Heart left ventricle (tissue), 16 donors: Measurements from ENCODE around the gene AGMO. TPM values are rescaled to one million over a fixed set of nuclear protein-coding genes. Genes with fewer than 3 reads are reported as not detected.

Experiments used
- ATAC-seq, 4 donors: fragments of 200-7000 bp; cut with Tn5 transposase; one replicate each; pipeline ENCODE4 v1.9.1; 2020 to 2022; ENCODE audit warnings: moderate library complexity in 4 of 4, mild to moderate bottlenecking in 3 of 4, moderate number of reproducible peaks in 1 of 4
- DNase-seq, 5 donors: peaks; one replicate each; pipeline ENCODE4 v3.0.0-alpha.2; 2020
- H3K27ac ChIP-seq, 12 donors: fragments of 200-600 bp; sonication (generic) in 4 of 12; one replicate each; pipeline versions ENCODE4 v1.5.0 to v1.8.0; 2016 to 2022; ENCODE audit warnings: mild to moderate bottlenecking in 2 of 12
- H3K27me3 ChIP-seq, 9 donors: fragments of 200-600 bp; sonication (generic) in 2 of 9; one replicate each; pipeline versions ENCODE4 v1.5.1 to v1.8.0; 2016 to 2022; ENCODE audit warnings: mild to moderate bottlenecking in 3 of 9
- H3K36me3 ChIP-seq, 9 donors: fragments of 200-600 bp; sonication (generic) in 2 of 9; one replicate each; pipeline versions ENCODE4 v1.5.0 to v1.8.0; 2018 to 2022; ENCODE audit warnings: mild to moderate bottlenecking in 2 of 9
- H3K4me1 ChIP-seq, 12 donors: fragments of 200-600 bp; sonication (generic) in 4 of 12; one replicate each; pipeline versions ENCODE4 v1.5.0 to v1.8.0; 2016 to 2022; ENCODE audit warnings: mild to moderate bottlenecking in 3 of 12
- H3K4me3 ChIP-seq, 12 donors: fragments of 200-600 bp; sonication (generic) in 4 of 12; one replicate each; pipeline versions ENCODE4 v1.5.0 to v1.8.0; 2017 to 2022; ENCODE audit warnings: mild to moderate bottlenecking in 9 of 12, moderate library complexity in 4 of 12
- H3K9me3 ChIP-seq, 12 donors: fragments of 200-600 bp; sonication (generic) in 4 of 12; one replicate each; pipeline versions ENCODE4 v1.5.0 to v1.8.0; 2016 to 2022; ENCODE audit warnings: mild to moderate bottlenecking in 1 of 12
- POLR2A ChIP-seq, 2 donors: fragments of 450-650 bp; IDR thresholded peaks; one replicate each; pipeline ENCODE4 v1.6.1; 2017; ENCODE audit warnings: antibody characterized with exemption in 2 of 2, mild to moderate bottlenecking in 2 of 2, moderate library complexity in 2 of 2
- whole genome bisulfite sequencing, 4 donors: extraction: QIAGEN DNeasy Blood & Tissue Kit in 2 of 4; methylation state at CpG; one replicate each; pipeline versions ENCODE4 v1.1.5 to v1.1.7; 2013 to 2018; 5-methylcytosine and 5-hydroxymethylcytosine counted together
- intact Hi-C, 10 donors: fragments of 100-400 bp; cut with DNase I; formaldehyde crosslinking; loops; one replicate each; pipeline versions ENCODE4 v1.11.1 to v1.14.2; 2022
- polyA plus RNA-seq, 2 donors: library from polyadenylated mRNA; stranded (reverse); fragments of 200-250 nt; gene quantifications; one replicate each; pipeline ENCODE4 v1.2.3, GENCODE V29; 2013
- total RNA-seq, 9 donors: library from RNA; depleted of rRNA in 2 of 9; stranded (reverse); fragments of >200 nt in 2 of 9; fragmentation: NEBNext Ultra II Directional in 3 of 9; extraction: Animal tissue kit (Norgen Biotek cat#: 25700) in 3 of 9; gene quantifications; one replicate each; pipeline versions ENCODE4 v1.1.0 to v1.2.4, GENCODE V29; 2016 to 2023
- TF ChIP-seq, protein P1 (sequence below), 12 donors: fragments of 200-600 bp; sonication (generic) in 4 of 12; IDR thresholded peaks; one replicate each; pipeline versions ENCODE4 v1.5.0 to v1.8.0; 2018 to 2022; ENCODE audit warnings: antibody characterized with exemption in 12 of 12, mild to moderate bottlenecking in 5 of 12
- donor health status: ischemic (EF 13 %, LVEDD 7.1; RV severe dilation, severe dysfunction).
- donor health status: healthy with polysubstance abuse.
- donor health status: DM: no; HTN: yes; CAD: no.
- donor health status: DM: no; HTN: no; CAD: no.
- donor health status: ischemic (EF 25% LVEDD 6.9; RV normal size, moderate dysfunction).
- donor health status: ischemic (EF 25% LVEDD 5.7; RV mildly dilated, moderate dysfunction).
- donor health status: healthy.
- donor health status: DM: yes; HTN: yes; CAD: no.
- donor health status: ischemic (EF 35%, LVEDD 5.7; RV mildly dilated, moderate dysfunction).
- donor health status: nonischemic (EF 11% LVEDD 7.7; RV severe dilation, severe dysfunction).
- donor health status: DM: yes; HTN: yes; CAD: no.
- donor health status: PGD.
- donor health status: ischemic (EF 29% LVEDD 5.4; RV normal size, mild dysfunction).
- donor health status: nonischemic (EF 23%, LVEDD 6.1; RV moderate dilation, normal function).

The AGMO gene
- total and polyA plus RNA-seq, 11 donors = 0.12 to 0.72 (median 0.40) TPM; not detected in 1

DNA sequence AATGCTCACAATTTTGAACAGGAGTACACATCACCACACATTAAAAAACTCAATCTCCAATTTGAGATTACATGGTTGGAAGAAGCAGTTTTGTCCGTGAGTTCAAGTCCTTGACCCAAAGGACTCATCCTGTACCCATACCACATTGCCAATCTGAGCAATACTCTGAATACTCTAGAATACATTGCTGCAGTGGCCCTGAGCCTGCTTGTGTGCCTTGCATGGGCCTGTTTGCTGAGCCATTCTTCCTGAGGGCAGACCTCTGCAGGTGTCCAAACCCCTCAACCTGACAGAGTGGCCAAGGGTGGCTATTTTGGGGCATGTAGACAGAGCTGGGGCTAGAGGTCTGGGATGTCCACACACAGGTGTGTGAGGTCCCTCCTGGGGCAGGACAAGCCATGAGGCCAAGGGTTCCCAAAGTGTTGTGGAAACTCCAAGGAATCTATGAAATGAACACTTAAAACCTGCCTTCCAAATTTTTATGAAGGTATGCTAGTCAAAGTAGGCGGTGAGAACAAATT, 15.5 kb downstream of the AGMO start:
- WGBS, 4 donors = 95 to 98% (median 96%) methylated on average over 2 of the region's 2 CpGs
- H3K27ac ChIP-seq = no peak overlapping the region

DNA sequence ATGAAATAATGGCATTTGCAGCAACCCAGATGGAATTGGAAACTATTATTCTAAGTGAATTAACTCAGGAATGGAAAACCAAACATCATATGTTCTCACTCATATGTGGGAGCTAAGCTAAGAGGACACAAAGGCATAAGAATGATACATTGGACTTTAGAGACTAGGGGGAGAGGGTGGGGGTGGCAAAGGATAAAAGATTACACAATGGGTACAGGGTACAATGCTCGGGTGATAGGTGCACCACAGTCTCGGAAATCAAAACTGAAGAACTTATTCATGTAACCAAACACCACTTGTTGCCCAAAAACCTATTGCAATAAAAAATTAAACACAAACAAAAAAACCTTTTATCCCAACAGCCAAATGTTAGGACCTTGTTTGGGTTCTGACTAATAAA, 17.8 kb downstream of the AGMO start:
- intact Hi-C loops = no loop called here
- no peak for TF ChIP-seq POLR2A (IDR thresholded peaks at IDR 0.05)
- TF ChIP-seq, protein P1, sequence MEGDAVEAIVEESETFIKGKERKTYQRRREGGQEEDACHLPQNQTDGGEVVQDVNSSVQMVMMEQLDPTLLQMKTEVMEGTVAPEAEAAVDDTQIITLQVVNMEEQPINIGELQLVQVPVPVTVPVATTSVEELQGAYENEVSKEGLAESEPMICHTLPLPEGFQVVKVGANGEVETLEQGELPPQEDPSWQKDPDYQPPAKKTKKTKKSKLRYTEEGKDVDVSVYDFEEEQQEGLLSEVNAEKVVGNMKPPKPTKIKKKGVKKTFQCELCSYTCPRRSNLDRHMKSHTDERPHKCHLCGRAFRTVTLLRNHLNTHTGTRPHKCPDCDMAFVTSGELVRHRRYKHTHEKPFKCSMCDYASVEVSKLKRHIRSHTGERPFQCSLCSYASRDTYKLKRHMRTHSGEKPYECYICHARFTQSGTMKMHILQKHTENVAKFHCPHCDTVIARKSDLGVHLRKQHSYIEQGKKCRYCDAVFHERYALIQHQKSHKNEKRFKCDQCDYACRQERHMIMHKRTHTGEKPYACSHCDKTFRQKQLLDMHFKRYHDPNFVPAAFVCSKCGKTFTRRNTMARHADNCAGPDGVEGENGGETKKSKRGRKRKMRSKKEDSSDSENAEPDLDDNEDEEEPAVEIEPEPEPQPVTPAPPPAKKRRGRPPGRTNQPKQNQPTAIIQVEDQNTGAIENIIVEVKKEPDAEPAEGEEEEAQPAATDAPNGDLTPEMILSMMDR (IDR thresholded peaks at IDR 0.05) = no peak
- Histone ChIP-seq H3K27ac (no peak overlapping the region), H3K36me3 (no peaks in the 10 kb centered on the region), H3K9me3 (peaks cover 0 to 19% (median 5%) of the 10 kb centered on the region in 12 donors), H3K4me1 (no peaks in the 10 kb centered on the region), H3K27me3 (no peaks in the 10 kb centered on the region), H3K4me3 (no peak overlapping the region)
- WGBS, 4 donors = 96 to 97% (median 96%) methylated on average over 2 of the region's 2 CpGs
- ATAC-seq (no peak), DNase-seq (no peak)

More for the DNA sequence above, 15.5 kb downstream of the AGMO start:
- DNase-seq = no peak
- Histone ChIP-seq H3K4me3 (no peak overlapping the region), H3K9me3 (no peaks in the 10 kb centered on the region), H3K27me3 (no peaks in the 10 kb centered on the region), H3K4me1 (no peaks in the 10 kb centered on the region), H3K36me3 (no peaks in the 10 kb centered on the region)
- intact Hi-C loops = no loop called here
- ATAC-seq = no peak
- TF ChIP-seq, protein P1 (IDR thresholded peaks at IDR 0.05) = no peak
- no peak for TF ChIP-seq POLR2A (IDR thresholded peaks at IDR 0.05)

DNA sequence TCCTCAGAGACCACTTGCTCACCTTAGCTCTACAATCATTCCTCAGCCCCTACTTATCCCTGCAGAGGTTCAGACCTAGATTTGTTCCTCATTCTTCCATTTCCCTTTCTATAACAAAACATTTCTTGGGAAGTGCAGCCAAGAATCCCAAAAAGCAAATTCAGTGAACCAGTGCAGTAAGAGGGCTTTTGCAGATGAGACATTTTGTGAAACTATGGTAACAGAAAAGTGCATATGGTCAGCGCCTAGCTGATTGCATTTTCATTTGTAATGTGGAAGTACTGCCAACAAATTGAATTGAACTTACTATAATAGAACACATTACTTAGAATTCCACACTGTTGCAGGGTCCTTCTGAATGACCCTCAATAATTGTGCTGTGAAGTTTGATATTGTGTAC, 18.6 kb downstream of the AGMO start:
- ATAC-seq (no peak), DNase-seq (no peak)
- WGBS, 4 donors = 83 to 100% (median 87%) methylated on average over 1 of the region's 1 CpG
- peaks cover 0 to 22% (median 5%) of the 10 kb centered on the region in 12 donors for H3K9me3 ChIP-seq
- TF ChIP-seq POLR2A (IDR thresholded peaks at IDR 0.05) = no peak
- no peak overlapping the region for H3K27ac ChIP-seq
- H3K4me1 ChIP-seq = no peaks in the 10 kb centered on the region
- H3K36me3 ChIP-seq = no peaks in the 10 kb centered on the region
- no peaks in the 10 kb centered on the region for H3K27me3 ChIP-seq
- H3K4me3 ChIP-seq = no peak overlapping the region
- intact Hi-C loops = no loop called here

DNA sequence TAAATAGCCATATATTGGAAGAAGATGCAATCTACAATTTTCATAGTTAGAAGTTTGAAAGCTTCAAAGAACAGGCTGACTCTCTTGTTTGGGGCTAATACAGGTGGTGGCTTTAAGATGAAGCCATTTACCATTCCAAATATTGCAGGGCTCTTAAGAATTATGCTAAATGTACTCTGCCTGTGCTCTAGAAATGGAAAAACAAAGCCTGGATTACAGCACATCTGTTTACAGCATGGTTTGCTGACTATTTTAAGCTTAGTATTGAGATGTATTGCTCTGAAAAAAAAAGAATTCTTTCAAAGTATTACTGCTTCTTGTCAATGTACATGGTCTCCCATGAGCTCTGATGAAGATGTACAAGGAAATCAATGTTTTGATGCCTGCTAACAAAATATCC, 34.2 kb downstream of the AGMO start:
- TF ChIP-seq, protein P1 (IDR thresholded peaks at IDR 0.05) = no peak
- no peak for TF ChIP-seq POLR2A (IDR thresholded peaks at IDR 0.05)
- Histone ChIP-seq H3K4me3 (no peak overlapping the region), H3K27ac (no peak overlapping the region), H3K27me3 (no peaks in the 10 kb centered on the region), H3K4me1 (no peaks in the 10 kb centered on the region), H3K36me3 (no peaks in the 10 kb centered on the region), H3K9me3 (peaks cover 0 to 9% (median 0%) of the 10 kb centered on the region in 12 donors)
- ATAC-seq = no peak
- no peak for DNase-seq
- intact Hi-C loops = no loop called here

DNA sequence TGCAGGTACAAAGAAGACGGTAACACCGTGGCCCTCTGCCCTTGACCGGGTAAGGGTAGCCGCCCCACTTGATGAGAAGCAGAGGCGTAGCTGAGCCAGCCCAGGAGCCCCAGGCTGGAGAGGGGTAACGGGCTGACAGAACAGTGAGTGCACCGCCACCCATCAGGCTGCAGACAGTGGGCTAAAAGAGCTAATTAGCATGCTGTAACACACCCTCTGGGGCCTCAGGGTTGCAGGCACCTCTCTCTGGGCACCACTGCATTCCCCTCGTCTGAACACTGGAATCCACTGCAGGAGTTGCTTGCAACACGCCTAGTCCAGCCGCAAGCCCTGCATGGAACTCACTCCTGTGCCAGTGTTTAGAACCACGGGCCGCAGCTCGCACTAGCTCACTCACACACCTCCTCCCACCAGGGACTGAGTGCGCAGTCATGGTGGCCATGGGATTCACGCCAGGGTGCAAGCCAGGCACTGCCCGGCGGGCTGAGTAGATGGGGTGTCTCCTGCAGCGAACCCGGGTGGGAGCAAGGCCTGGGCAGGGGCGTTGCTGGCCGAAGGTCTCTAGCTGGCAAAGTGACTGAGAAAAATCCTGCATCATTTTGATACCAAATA, 36.1 kb downstream of the AGMO start:
- ATAC-seq = no peak
- intact Hi-C loops = no loop called here
- H3K4me1 ChIP-seq = no peaks in the 10 kb centered on the region

More for the DNA sequence above, 36.1 kb downstream of the AGMO start:
- Histone ChIP-seq H3K27ac (no peak overlapping the region), H3K9me3 (peaks cover 0 to 25% (median 6%) of the 10 kb centered on the region in 12 donors), H3K4me3 (no peak overlapping the region), H3K36me3 (no peaks in the 10 kb centered on the region), H3K27me3 (no peaks in the 10 kb centered on the region)
- WGBS, 4 donors = 95 to 97% (median 95%) methylated on average over 18 to 21 of the region's 21 CpGs
- no peak for DNase-seq
- TF ChIP-seq, protein P1 (IDR thresholded peaks at IDR 0.05) = no peak
- no peak for TF ChIP-seq POLR2A (IDR thresholded peaks at IDR 0.05)
